AG09319 (cell line): Measurements from ENCODE around the gene RDH12.

ENCODE experiments used
- DNase-seq: peaks from one replicate; pipeline ENCODE4 v3.0.0-alpha.2; 2010; ENCODE audit warnings: low read depth; ENCODE audit errors: extremely low read depth
- CTCF ChIP-seq: IDR thresholded peaks from 2 replicates; pipeline ENCODE4 v1.5.1; 2011; ENCODE audit warnings: low read depth, mild to moderate bottlenecking, inconsistent platforms, low read length, moderate library complexity

The RDH12 gene

DNA sequence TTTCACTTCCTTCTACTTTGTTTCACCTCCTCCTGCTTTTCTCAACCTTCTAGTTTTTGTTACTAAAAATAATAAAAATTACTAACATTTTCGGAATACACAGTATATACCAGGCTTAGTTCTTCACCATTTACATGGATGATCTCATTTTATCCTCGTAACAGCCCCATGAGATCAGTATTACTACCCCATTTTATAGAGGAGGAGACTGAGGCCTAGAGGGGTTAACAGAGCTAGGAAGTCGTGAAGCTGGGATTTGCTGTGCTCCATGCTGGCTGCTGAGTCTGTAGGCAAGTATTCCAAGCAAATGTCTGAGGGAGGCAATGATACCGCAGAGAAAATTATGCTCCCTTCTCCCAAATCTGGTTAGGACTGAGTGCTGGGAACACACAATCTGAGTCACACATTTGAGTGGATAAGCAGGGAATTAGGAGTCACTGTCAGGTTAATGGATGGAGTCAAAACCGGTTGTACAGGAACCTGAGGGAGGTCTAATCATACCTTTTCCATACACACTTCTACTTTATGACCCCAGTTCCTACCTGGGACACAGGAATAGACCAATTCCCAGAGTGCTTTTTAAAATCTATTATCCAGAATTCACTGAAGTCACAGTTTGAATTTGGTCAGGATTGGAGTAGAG is 63.6 kb downstream of the RDH12 start:
- no peak for TF ChIP-seq CTCF
- no peak for DNase-seq

DNA sequence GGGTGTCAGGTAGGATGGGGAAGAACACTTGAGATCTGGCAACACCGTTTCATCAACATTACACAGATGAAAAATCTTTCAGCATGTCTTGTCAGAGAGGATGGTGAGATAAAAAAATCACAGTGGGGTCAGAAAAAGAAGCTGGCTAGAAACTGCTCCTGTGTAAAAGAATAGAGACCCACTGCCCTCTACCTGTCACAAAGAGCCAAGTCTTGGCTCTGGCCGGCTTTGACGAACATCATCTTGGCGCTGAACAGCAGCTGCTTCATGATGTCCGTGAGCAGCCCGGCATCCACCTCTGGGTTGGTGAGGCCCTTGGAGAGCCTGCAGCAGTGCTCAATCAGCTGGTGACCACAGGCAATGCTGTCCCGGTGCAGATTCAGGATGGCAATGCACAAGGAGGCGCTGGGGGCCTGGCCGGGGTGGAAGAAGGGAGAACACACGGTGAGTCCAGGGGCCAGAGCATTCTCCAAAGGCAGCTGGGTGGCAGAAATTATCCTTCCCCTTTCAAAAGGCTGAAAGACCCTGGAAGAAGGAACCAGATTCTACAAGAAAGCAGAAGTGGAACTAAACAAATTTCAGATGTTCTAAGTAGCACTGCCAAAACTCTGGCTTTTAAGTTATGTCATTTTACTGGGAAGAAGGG is 64.5 kb downstream of the RDH12 start:
- no peak for TF ChIP-seq CTCF
- no peak for DNase-seq

DNA sequence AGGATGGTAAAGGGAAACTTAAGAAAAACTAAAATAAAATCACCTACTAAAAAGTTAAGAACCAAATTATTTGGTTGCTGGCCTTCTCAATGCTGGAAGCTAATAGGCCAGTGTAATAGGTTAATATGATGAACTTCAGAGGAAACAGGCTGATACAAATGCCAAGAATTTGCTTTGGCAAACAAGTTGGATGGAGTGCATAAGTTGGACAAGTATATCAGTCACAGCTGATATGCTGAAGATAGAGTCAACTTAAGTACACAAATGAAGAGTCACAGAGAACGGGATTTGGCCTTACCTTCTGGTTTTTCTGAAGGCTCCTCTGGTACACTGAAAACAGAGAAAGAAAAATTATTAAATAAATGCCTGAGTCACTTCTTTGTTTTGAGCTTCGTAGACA is 66.5 kb downstream of the RDH12 start:
- no peak for TF ChIP-seq CTCF
- DNase-seq, result no peak

GRCh38 chr14:67773844-67774377 is 72.2 kb downstream of the RDH12 start:
- no peak for TF ChIP-seq CTCF
- DNase-seq, result no peak

- no peak for TF ChIP-seq CTCF
- no peak for DNase-seq
Observed at GRCh38 chr14:67776653-67777322, 75.1 kb downstream of the RDH12 start.

- DNase-seq, result no peak
- TF ChIP-seq CTCF, result no peak
Observed at GRCh38 chr14:67778792-67779191, 77.1 kb downstream of the RDH12 start.

DNA sequence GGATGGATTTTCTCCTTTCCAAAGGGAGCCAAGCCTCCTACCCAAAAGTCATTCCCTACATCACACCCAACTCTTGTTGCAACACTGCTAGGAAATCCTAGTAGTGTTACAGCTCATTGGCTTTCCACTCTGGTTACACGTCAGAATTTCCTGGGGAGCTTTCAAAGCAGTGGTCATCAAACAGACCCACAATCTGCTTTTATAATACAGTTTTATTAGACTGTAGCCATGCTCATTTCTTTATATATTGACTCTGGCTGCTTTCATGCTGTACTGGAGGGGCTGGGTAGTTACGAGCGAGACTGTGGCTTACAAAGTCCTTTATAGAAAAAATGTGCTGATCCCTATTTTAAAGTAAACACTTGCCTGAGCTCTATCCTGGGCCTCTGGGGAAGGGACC is 80.4 kb downstream of the RDH12 start:
- DNase-seq, result no peak
- no peak for TF ChIP-seq CTCF
